ENCODE data around the gene CLDN6.

Gene CLDN6

DNA sequence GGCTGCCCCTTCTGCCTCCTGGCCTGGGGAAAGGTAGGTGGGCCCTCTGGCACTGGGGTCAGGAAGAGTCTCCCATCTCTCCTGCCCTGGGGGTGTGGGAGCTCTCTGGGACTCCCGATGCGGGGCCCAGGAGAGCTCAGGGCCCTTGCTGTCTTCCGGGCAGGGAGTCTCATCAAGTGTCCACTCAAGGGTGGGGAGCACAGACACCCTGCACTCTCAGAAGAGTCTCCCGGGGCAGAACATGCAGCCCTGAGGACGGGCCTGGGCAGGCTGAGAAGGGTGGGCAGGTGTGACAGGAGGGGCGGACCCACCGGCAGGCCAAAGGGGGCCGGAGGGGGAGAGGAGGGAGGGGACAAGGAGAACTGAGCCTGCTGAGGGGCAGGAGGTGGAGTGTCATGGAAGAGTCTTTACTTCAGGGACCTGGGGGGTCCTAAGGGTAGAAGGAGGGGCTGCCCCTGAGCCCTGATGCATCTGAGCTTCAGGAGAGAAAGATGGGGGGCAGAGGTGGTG, 29.3 kb downstream of the CLDN6 start:
- H3K27me3 ChIP-seq (ENCODE audit: control insufficient read depth, insufficient read depth, low read length) = no peaks in the 10 kb centered on the region
- H3K4me1 ChIP-seq (ENCODE audit: control insufficient read depth, insufficient read depth, low read length) = peaks cover 14% of the 10 kb centered on the region

DNA sequence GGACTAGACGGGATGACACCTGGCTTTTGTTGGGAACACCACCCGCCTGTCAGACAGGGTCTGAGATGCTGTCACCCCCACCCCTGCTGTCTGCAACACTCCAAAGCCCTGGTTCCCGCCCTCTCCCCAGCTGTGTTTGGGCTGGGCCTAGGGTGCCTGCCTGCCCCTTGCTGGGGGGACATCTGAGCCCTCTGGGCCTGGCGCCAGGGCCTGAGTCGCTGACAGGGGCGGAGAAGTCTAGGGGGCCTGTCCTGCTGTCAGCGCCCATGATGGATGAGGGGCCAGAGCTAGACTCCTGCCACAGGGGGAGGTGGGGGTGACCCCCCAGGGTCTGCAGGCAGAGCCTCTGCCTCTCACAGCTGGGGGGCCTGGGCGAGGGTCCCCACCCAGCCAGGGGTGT, 30.1 kb downstream of the CLDN6 start:
- peaks cover 14% of the 10 kb centered on the region for H3K4me1 ChIP-seq (ENCODE audit: control insufficient read depth, insufficient read depth, low read length)
- H3K9me3 ChIP-seq (replicated peaks; ENCODE audit: low read length) = no peaks in the 10 kb centered on the region
- H3K9ac ChIP-seq (ENCODE audit: low read depth, low read length) = no peak overlapping the region
- no peak overlapping the region for H3K4me2 ChIP-seq (ENCODE audit: low read length)
- no peak overlapping the region for H3K4me3 ChIP-seq (ENCODE audit: low read length)
- H3K27me3 ChIP-seq (ENCODE audit: control insufficient read depth, insufficient read depth, low read length) = no peaks in the 10 kb centered on the region
- no peaks in the 10 kb centered on the region for H3K36me3 ChIP-seq (ENCODE audit: insufficient read depth, low read length)

More for the DNA sequence above, 29.3 kb downstream of the CLDN6 start:
- no peaks in the 10 kb centered on the region for H3K9me3 ChIP-seq (replicated peaks; ENCODE audit: low read length)
- no peak overlapping the region for H3K4me2 ChIP-seq (ENCODE audit: low read length)
- no peak overlapping the region for H3K9ac ChIP-seq (ENCODE audit: low read depth, low read length)
- no peaks in the 10 kb centered on the region for H3K36me3 ChIP-seq (ENCODE audit: insufficient read depth, low read length)
- no peak overlapping the region for H3K4me3 ChIP-seq (ENCODE audit: low read length)

DNA sequence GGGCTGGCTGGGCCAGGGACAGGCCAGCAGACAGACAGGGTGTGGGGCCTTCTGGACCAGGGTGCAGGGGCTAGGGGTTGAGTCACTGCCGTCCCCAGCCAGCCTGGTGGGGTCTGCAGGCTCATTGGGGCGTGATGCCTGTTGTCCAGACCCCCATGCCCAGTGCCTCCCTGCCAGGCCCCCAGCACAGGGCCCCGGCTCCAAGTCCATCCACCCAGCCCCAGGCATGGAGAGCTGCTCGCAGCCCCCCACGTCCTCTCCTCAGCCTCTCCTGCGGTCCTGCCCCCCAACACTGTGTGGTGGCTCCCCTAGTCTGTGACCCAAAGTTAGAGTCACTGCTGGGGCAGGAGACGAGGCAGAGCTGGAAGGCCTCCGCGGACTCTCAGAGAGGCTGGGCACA, 30.7 kb downstream of the CLDN6 start:
- H3K4me2 ChIP-seq (ENCODE audit: low read length) = no peak overlapping the region
- no peaks in the 10 kb centered on the region for H3K27me3 ChIP-seq (ENCODE audit: control insufficient read depth, insufficient read depth, low read length)
- no peaks in the 10 kb centered on the region for H3K9me3 ChIP-seq (replicated peaks; ENCODE audit: low read length)
- no peak overlapping the region for H3K4me3 ChIP-seq (ENCODE audit: low read length)
- H3K36me3 ChIP-seq (ENCODE audit: insufficient read depth, low read length) = no peaks in the 10 kb centered on the region
- no peak overlapping the region for H3K9ac ChIP-seq (ENCODE audit: low read depth, low read length)
- H3K4me1 ChIP-seq (ENCODE audit: control insufficient read depth, insufficient read depth, low read length) = peaks cover 14% of the 10 kb centered on the region

DNA sequence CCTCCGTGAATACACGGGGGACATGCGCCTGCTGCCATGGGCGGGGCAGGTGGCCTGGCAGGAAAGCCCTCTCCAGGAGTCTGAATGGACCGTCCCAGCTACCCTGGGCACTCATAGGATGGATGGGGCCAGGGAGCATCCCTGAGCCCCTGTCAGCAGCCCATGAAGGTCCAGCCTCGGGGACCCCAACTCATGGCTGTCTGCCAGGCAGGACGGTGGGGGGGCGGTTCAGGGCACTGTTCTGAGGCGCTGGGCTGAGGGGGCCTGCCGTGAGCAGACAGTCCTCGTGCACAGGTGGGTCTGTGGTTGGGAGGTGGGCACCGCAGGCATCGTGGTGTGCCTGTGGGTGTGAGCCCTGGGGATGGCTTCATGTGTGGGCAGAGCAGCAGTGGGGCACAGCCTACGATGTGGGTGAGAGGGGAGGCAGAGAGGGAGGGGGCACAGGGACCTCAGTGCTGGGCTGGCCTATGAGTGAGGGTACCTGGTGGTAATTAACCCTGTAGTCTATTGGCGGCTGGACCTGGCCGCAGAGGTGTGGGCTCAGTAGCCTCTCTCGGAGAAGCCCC, 31.3 kb downstream of the CLDN6 start:
- Histone ChIP-seq H3K9ac (ENCODE audit: low read depth, low read length) (no peak overlapping the region), H3K4me1 (ENCODE audit: control insufficient read depth, insufficient read depth, low read length) (peaks cover 14% of the 10 kb centered on the region), H3K4me2 (ENCODE audit: low read length) (no peak overlapping the region), H3K36me3 (ENCODE audit: insufficient read depth, low read length) (no peaks in the 10 kb centered on the region), H3K4me3 (ENCODE audit: low read length) (no peak overlapping the region), H3K27me3 (ENCODE audit: control insufficient read depth, insufficient read depth, low read length) (no peaks in the 10 kb centered on the region), H3K9me3 (replicated peaks; ENCODE audit: low read length) (no peaks in the 10 kb centered on the region)

DNA sequence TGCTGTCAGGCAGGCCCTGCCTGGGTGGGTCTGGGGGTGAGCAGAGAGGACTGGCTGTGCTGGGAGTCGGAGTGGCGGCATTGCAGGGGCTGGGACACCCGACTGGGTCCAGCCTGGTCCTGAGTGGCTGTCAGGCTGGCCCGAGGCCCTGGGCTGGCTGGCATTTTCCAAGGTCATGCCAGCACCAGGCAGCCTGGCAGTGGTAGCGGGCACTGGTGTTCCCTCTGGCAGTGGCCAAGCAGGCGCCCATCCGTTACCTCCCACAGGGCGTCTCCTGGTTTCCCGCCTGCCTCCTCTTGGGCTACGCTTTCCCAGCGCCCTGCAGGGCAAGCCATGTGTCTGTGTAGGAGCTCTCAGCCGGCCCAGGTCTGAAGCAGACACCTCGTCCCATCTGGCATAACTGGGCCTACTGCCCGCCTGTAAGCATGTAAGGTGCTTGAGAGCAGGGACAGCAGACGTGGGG, 32.1 kb downstream of the CLDN6 start:
- Histone ChIP-seq H3K36me3 (ENCODE audit: insufficient read depth, low read length) (no peaks in the 10 kb centered on the region), H3K4me1 (ENCODE audit: control insufficient read depth, insufficient read depth, low read length) (peaks cover 15% of the 10 kb centered on the region), H3K9ac (ENCODE audit: low read depth, low read length) (no peak overlapping the region), H3K9me3 (replicated peaks; ENCODE audit: low read length) (no peaks in the 10 kb centered on the region), H3K4me2 (ENCODE audit: low read length) (no peak overlapping the region), H3K4me3 (ENCODE audit: low read length) (no peak overlapping the region), H3K27me3 (ENCODE audit: control insufficient read depth, insufficient read depth, low read length) (no peaks in the 10 kb centered on the region)

DNA sequence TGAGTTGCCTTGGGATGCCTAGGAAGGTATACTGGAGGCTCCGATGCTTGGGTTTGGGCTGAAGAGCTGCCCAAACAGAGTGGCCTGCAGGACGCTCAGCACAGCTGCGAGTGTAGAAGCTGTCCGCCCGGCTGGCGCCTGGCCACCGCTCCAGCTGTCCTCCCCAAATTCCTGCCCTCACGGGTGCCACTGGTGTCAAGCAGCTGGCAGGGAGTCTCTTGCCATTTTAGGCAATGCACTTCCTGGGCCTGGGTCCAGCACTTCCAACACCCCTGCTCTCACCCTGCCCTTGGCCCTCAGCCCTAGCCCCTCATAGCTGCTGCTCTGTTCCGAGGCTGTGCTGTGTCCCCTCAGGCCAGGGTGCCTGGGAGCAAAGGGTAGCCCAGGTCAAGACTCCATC, 32.5 kb downstream of the CLDN6 start:
- H3K4me1 ChIP-seq (ENCODE audit: control insufficient read depth, insufficient read depth, low read length) = peaks cover 19% of the 10 kb centered on the region
- H3K9me3 ChIP-seq (replicated peaks; ENCODE audit: low read length) = no peaks in the 10 kb centered on the region
- no peak overlapping the region for H3K9ac ChIP-seq (ENCODE audit: low read depth, low read length)
- H3K27me3 ChIP-seq (ENCODE audit: control insufficient read depth, insufficient read depth, low read length) = no peaks in the 10 kb centered on the region
- H3K36me3 ChIP-seq (ENCODE audit: insufficient read depth, low read length) = no peaks in the 10 kb centered on the region
- H3K4me3 ChIP-seq (ENCODE audit: low read length) = no peak overlapping the region
- no peak overlapping the region for H3K4me2 ChIP-seq (ENCODE audit: low read length)

DNA sequence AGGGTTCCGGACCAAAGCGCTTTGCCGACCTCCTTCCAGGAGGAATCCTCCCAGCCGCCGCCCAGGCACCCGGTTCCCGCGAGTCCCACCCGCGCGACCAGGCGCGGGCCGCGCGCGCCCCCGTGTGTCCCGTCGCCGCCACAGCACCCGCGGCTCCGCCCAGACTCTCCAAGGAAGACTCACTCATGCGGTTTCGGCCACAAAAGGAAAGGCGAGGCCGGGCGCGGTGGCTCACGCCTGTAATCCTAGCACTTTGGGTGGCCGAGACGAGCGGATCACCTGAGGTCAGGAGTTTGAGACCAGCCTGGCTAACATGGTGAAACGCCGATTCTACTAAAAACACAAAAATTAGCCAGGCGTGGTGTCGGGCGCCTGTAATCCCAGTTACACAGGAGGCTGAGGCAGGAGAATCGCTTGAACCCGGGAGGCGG, 34.3 kb downstream of the CLDN6 start:
- peaks cover 26% of the 10 kb centered on the region for H3K4me1 ChIP-seq (ENCODE audit: control insufficient read depth, insufficient read depth, low read length)
- H3K9me3 ChIP-seq (replicated peaks; ENCODE audit: low read length) = no peaks in the 10 kb centered on the region
- H3K4me3 ChIP-seq (ENCODE audit: low read length) = peak overlapping the region; percentile 60
- H3K36me3 ChIP-seq (ENCODE audit: insufficient read depth, low read length) = no peaks in the 10 kb centered on the region
- H3K27me3 ChIP-seq (ENCODE audit: control insufficient read depth, insufficient read depth, low read length) = no peaks in the 10 kb centered on the region
- peak overlapping the region; percentile 79 for H3K4me2 ChIP-seq (ENCODE audit: low read length)
- H3K9ac ChIP-seq (ENCODE audit: low read depth, low read length) = peak overlapping the region; percentile 65

DNA sequence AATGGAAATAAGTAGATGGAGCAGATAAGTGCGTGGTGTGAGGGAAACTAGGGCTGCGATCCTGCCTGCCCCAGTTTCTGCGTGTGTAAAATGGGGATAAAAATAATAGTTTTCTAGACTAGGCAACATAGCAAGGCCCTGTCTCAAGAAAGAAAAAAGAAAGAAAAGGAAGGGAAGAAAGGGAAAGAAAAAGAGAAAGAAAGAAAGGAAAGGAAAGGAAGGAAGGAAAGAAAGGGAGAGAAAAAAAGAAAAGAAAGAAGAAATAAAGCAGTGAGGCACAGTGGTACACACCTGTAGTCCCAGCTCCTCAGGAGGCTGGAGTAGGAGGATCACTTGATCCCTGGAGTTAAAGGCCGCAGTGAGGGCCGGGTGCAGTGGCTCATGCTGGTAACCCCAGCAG, 35.6 kb downstream of the CLDN6 start:
- Histone ChIP-seq H3K9me3 (replicated peaks; ENCODE audit: low read length) (no peaks in the 10 kb centered on the region), H3K4me3 (ENCODE audit: low read length) (no peak overlapping the region), H3K36me3 (ENCODE audit: insufficient read depth, low read length) (no peaks in the 10 kb centered on the region), H3K27me3 (ENCODE audit: control insufficient read depth, insufficient read depth, low read length) (no peaks in the 10 kb centered on the region), H3K4me2 (ENCODE audit: low read length) (no peak overlapping the region), H3K9ac (ENCODE audit: low read depth, low read length) (no peak overlapping the region), H3K4me1 (ENCODE audit: control insufficient read depth, insufficient read depth, low read length) (peaks cover 26% of the 10 kb centered on the region)

DNA sequence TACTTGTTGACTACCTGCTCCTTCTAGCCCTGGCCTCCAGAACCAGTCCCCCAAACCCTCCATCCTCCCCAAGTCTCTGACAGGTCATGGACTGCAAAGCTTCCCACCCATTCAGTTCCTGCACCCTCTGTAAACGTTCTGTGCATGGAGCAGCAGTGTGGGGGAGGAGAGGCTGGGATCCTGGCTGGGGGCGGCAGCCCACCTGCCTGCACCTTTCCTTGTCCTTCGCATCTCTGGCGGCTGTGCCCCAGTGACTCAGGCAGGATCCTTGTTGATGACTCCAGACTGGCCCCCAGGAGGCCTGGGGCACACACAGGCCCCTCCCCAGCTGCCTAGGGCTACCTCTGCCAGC, 36.1 kb downstream of the CLDN6 start:
- Histone ChIP-seq H3K36me3 (ENCODE audit: insufficient read depth, low read length) (no peaks in the 10 kb centered on the region), H3K4me1 (ENCODE audit: control insufficient read depth, insufficient read depth, low read length) (peaks cover 26% of the 10 kb centered on the region), H3K4me2 (ENCODE audit: low read length) (no peak overlapping the region), H3K9ac (ENCODE audit: low read depth, low read length) (no peak overlapping the region), H3K27me3 (ENCODE audit: control insufficient read depth, insufficient read depth, low read length) (no peaks in the 10 kb centered on the region), H3K4me3 (ENCODE audit: low read length) (no peak overlapping the region), H3K9me3 (replicated peaks; ENCODE audit: low read length) (no peaks in the 10 kb centered on the region)

DNA sequence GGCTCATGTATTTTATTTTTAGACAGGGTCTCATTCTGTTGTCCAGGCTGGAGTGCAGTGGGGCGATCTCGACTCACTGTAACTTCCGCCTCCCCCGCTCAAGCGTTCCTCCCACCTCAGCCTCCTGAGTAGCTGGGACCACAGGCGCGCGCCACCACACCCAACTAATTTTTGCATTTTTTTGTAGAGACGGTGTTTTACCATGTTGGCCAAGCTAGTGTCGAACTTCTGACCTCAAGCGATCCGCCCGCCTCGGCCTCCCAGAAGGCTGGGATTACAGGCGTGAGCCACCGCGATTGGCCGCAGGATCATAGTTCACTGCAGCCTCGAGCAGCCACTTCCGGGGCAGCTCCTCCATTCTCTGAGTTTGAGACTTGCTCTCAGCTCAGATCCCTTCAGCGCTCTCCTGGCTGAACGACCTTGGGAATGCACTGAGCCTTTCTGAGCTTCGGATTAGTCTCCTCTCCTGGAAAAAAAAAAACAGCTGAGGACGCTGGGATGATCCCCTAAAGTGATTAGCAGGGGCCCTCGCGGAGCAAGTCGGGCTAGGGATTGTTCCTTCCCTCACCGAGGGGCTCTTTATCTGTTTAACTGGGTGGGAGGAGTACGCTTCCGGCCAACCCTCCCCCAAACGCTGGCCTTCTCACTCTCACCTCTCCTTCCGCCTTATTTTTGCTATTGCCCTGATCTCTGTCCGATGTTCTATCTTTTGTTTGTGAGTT, 36.6 kb downstream of the CLDN6 start:
- Histone ChIP-seq H3K9me3 (replicated peaks; ENCODE audit: low read length) (no peaks in the 10 kb centered on the region), H3K4me3 (ENCODE audit: low read length) (peak overlapping the region; percentile 83), H3K36me3 (ENCODE audit: insufficient read depth, low read length) (no peaks in the 10 kb centered on the region), H3K27me3 (ENCODE audit: control insufficient read depth, insufficient read depth, low read length) (no peaks in the 10 kb centered on the region), H3K4me2 (ENCODE audit: low read length) (peak overlapping the region; percentile 96), H3K9ac (ENCODE audit: low read depth, low read length) (peak overlapping the region; percentile 97), H3K4me1 (ENCODE audit: control insufficient read depth, insufficient read depth, low read length) (peaks cover 26% of the 10 kb centered on the region)

DNA sequence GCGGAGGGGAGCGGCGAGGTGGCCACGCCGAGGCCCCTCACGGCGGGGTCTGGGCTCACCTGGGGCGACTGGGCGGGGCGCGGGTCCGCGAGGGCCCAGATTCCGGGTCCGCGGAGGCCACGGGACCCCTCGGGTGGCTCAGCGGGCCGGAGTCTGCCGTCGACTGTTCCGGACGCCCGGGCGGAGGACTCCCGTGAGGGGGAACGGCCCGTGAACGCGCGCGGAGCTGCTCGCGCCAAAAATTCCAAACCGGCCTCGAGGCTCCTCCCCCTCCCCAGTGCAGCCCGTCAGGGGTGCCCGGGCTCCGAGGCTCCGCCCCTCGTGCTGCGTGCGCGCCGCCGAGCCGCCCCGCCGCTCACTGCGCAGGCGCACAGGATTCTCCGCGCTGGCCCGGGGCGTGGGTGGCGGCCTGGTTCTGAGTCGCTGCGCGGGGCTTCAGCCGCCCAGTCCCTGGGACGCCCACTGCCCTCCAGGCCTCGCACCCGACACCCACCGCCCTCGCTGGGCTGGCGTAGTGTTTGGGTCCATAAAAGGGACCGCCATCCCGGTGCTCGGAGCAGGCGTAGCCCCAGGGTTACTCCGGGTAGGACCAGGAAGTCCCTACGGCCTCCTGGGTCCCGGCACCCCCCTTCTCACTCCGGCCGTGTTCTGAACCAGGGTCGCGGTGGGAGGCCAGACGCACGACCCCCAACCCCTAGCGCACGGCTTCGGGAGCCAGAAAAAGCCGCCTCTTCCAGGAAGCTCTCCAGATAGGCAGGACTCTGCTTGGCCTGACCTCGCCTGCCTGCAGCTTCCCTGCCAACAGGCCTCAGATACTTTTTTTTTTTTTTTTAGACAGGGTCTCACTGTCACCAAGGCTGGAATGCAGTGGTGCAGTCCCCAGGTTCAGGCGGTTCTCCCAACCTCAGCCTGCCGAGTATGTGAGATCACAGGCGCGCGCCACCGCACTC, 37.5 kb downstream of the CLDN6 start, which contains the start of gene PKMYT1:
PKMYT1 (minus strand) TSS at position 220 of the 950 bp plus-strand sequence. CDS start 789 bp downstream, outside the sequence.
- Histone ChIP-seq H3K36me3 (ENCODE audit: insufficient read depth, low read length) (no peaks in the 10 kb centered on the region), H3K4me3 (ENCODE audit: low read length) (peak within 1 kb of the TSS; percentile 83)

More for the DNA sequence above, 37.5 kb downstream of the CLDN6 start, which contains the start of gene PKMYT1:
- no peaks in the 10 kb centered on the region for H3K27me3 ChIP-seq (ENCODE audit: control insufficient read depth, insufficient read depth, low read length)
- peaks cover 21% of the 10 kb centered on the region for H3K4me1 ChIP-seq (ENCODE audit: control insufficient read depth, insufficient read depth, low read length)
- H3K9me3 ChIP-seq (replicated peaks; ENCODE audit: low read length) = no peaks in the 10 kb centered on the region
- peak within 1 kb of the TSS; percentile 96 for H3K4me2 ChIP-seq (ENCODE audit: low read length)
- H3K9ac ChIP-seq (ENCODE audit: low read depth, low read length) = peak within 1 kb of the TSS; percentile 97
